Ammon's horn (tissue), 1 donor: Measurements from ENCODE around the gene TLE2.
"Not testable (repeated sequence)": the region's sequence is repeated elsewhere in the genome, so short reads cannot be mapped to it uniquely, and the experiment has no call there.

Experiments
- DNase-seq: peaks from one replicate; pipeline ENCODE4 v3.0.0-alpha.2; 2016; ENCODE audit warnings: low spot score

The TLE2 gene

DNA sequence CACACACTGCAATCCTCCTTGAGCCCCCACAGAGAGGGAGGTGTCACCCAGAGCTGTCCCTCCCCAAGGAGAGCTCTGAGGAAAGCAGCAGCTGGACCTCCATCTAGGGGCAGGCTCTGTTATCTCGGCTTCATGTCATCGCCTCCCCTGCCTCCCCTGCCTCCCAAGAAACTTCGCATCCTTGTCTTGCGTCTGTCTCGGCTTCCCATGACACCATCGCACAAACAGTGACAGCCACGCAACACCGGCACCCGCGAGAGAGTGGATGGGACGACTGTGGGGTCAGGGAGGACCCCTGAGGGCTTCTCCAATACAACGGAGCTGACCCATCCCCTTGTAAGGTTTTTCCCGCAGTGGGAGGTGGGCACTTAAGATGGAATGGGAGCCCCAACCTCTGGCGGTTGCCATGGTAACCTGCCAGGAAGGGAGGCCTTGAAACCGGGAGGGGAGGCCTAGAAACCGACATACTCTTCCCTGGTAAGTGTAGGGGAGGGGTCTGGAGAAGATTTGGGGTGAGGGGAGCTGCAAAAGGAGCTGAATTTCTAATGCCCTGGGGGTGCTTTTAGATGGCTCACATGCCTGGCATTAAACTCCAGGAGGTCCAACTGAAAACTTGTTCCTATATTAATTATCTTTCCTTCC lies 16.3 kb downstream of the TLE2 start:
- DNase-seq: no peak

DNA sequence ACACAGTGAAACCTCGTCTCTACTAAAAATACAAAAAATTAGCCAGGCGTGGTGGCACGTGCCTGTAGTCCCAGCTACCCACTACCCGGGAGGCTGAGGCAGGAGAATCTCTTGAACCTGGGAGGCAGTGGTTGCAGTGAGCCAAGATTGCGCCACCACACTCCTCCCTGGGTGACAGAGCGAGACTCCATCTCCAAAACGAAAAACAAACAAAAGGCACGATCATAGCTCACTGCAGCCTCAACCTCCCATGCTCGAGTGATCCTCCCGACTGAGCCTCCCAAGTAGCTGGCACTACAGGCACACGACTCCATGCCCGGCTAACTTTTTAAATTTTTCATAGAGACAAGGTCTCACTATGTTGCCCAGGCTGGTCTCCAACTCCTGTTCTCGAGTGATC lies 17.0 kb downstream of the TLE2 start:
- DNase-seq: not testable (repeated sequence)

DNA sequence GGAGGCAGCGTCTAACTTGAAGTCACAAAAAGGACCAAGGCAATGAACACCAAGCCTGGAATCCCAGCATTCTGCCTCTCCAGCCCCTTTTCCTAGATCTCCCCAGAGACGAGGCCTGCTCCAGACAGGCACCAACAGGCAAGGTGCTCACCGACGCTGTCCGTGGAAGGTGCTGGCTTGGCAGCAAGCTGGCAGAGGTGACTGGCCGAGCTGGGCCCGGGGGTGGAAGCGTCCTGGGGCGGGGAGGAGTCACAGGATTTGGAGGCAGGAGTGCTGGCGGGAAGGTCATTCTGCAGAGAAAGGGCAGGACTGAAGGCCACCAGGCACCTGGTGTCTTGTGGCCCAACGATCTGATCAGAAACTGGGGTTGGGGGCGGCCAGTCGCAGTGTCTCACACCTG lies 18.2 kb downstream of the TLE2 start:
- DNase-seq: no peak

DNA sequence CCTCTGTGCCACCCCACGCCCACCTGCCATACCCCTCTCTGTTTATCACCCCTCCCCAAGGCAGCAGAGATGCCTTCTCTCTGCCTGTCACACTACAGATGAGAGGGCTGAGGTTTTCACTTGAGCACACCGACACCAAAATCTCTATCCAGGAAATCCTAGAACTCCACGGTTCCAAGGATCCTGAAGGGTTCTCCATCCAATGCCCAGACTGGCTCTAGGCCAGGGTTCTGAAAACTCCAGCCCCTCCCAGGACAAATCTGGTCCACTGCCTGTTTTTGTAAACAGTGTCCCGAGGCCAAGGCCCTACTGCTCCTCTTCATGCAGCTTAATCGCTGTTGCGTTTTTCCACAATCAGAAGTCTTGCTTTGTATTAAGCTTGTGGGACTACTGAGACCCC lies 20.1 kb downstream of the TLE2 start:
- no peak for DNase-seq

DNA sequence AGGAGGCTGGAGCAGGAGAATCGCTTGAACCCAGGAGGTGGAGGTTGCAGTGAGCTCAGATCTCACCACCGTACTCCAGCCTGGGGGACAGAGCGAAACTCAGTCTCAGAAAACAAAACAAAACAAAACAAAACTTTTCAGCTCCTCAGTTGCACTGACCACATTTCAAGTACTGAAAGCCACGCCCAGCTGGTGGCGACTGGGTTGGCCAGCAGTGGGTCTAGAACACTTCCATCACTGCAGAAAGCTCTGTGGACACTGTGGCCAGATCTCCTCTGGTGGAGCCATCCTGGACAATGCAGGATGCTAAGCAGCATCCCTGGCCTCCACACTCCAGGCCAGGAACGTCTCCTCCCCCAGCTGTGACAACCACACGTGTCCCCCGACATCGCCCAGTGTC lies 21.1 kb downstream of the TLE2 start:
- DNase-seq: no peak

DNA sequence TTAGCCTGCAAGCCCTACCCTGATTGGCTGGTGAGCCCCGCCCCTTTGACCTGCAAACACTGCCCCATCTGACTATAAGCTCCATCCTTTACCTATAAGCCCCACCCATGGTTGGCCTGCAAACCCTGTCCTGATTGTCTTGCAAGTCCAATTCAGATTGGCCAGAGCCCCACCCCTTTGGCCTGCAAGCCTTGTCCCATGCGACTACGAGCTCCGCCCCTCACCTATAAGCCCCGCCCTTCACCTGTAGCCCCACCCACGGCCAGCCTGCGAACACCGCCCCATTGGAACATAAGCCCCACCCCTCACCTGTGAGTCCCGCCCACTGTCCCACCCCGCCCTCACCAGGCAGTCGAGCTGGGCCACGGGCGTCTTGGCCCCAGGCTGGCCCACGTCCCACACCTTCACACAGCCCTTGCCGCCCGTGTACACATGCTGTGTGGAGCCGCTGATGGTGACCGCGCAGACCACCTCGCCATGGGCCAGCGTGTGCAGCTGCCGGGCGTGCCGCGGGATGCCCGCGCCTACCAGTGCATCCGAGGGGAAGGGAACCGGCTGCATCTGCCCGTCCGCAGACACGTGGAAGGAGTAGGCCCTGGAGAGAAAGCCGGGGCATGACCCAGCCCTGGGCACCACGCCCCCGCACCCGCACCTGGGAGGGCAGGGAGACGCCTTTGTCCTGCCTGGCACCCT lies 22.9 kb downstream of the TLE2 start:
- DNase-seq: no peak

DNA sequence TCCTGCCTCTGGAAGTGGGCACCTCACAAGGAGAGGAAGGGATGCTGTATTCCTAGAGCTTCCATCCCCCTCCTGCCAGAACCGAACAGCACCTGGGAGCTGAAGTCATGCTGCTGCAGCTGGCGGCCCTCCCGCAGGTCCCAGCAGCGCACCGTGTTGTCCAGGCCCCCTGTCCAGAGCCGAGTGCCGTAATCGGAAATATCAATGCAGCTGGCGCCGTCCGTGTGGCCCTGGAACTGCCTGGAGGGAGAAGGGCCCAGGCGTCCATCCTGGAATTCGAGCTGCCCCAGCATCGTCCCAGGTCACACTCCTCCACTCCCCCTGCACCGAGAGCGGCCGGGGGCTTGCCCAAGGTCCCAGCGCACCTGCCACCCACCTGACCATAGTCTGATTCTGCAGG lies 23.7 kb downstream of the TLE2 start:
- DNase-seq: no peak

DNA sequence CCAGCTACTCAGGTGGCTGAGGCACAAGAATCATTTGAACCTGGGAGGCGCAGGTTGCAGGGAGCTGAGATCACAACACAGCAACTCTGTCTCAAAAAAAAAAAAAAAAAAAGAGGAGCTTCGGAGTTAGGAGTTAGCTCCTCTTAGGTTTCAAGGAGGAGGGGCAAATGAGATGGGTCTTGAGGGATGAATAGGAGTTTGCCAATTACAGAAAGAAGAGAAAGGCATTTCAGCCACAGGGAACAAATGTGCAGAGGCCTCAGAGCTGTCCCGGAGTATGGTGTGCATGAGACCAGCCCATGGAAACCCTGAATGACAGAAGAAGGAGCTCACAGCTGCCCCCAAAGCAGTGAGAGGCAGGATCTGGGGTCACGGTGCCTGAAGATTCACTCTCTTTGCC lies 24.6 kb downstream of the TLE2 start:
- DNase-seq: no peak

DNA sequence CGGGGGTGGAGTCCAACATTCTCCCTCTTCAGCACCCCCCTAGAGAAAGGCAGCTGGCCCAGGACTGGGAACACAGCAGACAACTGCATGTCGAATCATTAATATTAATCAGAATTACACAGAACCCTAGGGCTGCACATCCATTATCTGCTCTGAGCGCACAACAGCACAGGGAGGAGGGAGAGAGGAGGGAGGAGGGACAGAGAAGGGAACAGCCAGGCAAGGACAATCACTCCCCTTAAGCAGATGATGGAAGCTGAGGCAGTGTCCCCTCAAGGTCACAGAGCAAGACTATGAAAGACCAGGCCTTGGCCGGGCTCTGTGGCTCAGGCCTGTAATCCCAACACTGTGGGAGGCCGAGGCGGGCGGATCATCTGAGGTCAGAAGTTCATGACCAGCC lies 26.0 kb downstream of the TLE2 start:
- DNase-seq: no peak

DNA sequence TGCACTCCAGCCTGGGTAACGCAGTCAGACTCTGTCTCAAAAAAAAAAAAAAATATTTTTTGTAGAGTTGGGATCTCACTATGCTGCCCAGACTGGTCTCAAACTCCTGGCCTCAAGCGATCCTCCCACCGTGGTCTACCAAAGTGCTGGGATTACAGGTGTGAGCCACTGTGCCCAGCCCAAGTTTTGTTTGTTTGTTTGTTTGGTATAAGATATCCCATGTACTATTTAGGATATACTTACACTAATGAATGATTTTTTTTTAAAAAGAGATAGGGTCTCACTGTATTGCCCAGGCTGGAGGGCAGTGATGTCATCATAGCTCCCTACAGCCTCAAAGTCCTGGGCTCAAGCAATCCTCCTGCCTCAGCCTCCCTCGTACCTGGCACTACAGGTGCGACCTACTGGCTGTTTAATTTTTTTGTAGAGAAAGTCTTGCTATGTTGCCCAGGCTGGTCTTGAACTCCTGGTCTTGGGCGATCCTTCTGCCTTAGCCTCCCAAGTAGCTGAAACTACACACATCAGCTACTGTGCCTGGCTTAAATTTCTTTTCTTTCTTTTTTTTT lies 27.8 kb downstream of the TLE2 start:
- no peak for DNase-seq

DNA sequence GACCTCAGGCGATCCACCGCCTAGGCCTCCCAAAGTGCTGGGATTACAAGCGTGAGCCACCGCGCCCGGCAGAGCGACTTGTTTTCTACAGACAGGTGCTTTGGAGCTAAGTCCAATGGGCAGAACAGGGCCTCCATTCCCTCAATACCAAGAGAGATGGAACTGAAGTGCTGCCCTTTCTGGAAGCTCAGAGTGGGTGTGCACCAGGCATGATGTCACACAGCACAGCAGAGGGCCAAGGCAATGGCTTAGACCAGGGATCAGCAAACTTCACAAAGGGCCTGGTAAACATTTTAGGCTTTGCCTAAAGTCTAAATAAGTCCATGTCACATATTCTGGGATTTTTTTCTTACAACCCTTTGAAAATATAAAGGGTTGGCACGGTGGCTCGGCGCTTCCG lies 30.4 kb downstream of the TLE2 start:
- no peak for DNase-seq

DNA sequence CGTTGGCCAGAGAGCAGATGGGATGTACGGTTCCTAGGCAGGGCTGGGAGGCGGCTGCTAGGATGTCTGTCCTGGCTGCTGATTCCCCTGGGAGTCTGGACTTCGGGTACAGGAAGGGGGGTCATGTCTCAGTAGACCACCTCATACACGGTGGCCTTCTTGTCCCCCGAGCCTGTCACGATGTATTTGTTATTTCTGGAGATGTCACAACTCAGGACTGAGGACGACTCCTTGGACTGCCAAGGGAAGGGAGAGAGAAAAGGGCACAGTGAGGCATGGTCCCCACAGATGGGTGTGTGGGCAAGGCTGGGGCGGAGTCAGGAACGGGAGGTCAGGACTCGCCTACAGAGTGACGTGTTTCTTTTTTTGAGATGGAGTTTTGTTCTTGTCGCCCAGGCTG lies 31.4 kb downstream of the TLE2 start:
- DNase-seq: no peak

DNA sequence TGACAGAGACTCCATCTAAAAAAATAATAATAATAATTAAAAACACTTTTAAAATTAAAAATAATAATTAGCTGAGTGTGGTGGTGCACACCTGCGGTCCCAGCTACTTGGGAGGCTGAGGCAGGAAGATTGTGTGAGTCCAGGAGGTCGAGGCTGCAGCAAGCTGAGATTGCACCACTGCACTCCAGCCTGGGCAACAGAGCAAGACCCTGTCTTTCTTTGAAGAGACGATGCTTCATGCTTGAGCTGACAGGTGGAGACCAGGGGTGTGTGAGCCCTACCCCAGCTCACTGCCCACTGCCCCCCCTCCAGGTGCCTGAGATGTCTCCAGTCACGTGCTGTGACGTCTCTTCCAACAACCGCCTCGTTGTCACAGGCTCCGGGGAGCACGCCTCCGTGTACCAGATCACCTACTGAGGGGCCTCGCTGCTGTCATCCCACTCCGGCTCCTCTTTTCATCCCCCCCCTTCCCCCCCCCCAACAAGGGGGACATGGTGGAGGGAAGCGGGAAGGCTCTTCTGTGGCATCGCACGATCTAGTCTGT lies 34.4 kb downstream of the TLE2 start:
- no peak for DNase-seq

DNA sequence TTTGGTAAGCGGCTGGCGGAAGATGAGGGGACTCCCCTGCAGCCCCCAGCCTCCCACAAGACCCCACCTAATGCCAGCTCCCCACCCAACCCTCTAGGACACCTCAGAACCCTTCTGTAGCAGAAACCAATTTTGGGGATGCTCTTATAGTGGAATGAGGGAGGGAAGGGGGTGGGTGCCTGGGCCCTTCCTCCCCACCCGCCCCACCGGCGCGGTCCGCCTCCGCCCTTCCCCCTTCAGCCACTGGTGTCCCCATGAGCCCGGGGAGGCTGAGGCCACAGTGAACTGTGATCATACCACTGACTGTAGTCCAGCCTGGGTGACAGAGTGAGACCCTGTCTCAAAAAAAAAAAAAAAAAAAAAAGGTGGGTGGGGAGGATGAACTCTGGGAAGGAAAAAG lies 35.5 kb downstream of the TLE2 start:
- no peak for DNase-seq

DNA sequence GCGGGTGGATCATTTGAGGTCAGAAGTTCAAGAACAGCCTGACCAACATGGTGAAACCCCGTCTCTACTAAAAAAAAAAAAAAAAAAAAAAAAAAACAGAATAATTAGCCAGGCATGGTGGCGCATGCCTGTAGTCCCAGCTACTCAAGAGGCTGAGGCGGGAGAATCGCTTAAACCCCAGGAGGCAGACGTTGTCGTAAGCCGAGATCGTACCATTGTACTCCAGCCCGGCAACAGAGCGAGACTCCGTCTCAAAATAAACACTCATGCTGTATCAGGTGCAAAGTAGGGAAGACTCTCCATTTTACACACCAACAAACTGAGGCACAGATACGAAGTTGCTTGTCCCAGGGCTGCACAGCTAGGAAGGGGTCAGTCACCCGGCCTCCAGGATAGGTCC lies 36.1 kb downstream of the TLE2 start:
- no peak for DNase-seq

DNA sequence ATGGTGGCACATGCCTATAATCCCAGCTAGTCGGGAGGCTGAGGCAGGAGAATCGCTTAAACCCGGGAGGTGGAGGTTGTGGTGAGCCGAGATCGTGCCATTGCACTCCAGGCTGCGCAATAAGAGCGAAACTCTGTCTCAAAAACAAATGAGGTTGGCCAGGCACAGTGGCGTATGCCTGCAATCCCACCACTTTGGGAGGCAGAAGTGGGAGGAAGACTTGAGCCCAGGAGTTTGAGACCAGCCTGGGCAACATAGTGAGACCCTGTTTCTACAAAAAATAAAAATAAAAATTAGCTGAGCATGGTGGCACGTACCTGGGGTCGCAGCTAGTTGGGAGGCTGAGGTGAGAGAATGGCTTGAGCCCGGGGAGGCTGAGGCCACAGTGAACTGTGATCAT lies 36.7 kb downstream of the TLE2 start:
- not testable (repeated sequence) for DNase-seq

DNA sequence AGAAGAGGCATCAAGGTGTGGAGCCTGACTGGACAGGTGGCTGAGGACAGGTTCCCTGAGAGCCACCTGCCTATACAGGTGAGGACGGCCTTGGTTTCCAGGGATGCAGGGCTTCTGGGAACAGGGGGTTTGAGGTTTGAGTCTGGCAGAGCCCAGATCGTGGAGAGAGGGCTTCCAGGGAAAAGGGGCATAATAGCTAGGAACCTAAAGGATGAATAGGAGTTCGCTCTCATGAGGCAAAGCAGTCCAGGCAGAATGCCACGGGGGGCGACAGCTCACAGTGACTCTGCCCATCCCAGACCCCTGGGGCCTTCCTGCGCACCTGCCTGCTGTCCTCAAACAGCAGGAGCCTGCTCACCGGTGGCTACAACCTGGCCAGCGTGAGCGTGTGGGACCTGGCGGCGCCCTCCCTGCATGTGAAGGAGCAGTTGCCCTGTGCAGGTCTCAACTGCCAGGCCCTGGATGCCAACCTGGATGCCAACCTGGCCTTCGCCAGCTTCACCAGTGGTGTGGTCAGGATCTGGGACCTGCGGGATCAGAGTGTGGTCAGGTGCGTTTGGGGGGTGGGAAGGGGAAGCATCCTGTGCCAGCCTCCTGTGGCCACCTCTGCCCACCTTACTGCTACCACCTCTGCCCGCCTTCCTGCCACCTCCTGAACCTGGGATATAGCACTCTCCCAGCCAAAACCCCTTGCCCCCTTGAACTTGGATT lies 39.7 kb downstream of the TLE2 start:
- no peak for DNase-seq

DNA sequence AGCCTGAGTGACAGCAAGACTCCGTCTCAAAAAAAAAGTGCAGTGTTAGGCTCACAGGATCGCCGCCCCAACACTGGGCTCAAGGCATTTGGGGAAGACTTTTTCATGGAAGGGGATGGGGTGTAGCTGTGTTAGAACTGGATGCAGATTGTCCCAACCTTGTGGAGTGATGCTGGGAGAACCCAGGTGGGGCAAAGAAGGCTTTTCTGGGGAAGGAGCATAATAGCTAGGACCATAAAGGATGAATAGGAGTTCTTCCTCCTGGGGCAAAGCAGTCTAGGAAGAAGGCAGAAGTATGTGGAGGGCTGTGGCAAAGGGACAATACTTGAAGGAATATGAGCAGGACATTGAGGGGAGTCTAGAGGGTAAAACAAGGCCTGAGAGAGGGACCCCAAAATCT lies 40.5 kb downstream of the TLE2 start:
- DNase-seq: no peak

DNA sequence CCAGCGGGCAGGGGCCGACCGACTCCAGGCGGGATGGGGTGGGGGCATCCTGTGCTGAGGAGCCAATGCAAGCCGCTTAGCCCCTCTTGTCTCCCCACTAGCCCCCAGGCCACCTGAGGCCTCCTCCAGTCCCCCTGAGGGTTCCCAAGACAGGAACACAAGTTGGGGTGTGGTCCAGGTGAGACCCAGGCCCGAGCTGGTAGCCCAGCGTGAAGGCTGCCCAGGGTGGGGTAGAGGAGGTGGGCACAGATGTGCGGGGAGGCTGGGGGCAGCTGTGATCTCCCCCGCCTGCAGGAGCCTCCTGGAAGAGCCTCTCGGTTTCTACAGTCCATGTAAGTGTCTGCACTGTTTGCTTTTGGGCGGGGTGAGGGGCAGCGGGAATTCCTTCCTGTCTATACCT lies 41.3 kb downstream of the TLE2 start:
- no peak for DNase-seq

DNA sequence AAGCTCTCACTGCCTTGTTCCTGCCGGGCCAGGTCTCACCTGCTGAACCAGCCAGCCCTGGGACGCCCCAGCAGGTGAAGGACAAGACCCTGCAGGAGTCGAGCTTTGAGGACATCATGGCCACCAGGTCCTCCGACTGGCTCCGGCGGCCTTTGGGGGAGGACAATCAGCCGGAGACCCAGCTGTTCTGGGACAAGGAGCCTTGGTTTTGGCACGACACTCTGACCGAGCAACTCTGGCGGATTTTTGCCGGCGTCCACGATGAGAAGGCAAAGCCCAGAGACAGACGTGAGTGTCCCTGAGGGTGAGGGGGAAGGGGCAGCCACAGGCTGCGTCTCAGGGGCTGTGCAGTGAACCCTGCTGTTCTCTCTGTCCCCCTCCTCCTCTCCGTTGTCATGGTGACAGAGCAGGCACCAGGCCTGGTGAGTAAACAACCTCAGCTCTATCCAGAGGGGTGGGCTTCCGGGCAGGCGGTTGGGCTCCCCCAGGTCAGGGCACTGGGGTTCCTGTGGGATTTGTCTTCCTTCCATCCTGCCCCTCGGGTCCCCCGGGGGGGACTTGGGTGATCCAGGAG lies 42.0 kb downstream of the TLE2 start:
- DNase-seq: no peak

DNA sequence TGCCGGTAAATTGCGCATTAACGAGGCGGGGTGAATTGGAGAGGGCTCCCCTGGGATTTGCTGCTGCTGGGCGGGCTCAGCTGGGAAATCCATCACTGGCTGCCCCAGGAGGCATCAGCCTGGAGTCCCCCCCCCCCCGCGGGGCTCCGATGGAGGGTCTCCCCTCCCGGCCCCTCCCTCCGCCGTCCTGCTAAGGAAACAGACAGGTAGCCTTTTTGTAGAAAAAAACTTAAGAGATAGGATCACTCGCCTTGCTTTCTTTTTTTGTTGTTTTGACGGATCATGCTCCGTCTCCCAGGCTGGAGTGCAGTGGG lies 44.9 kb downstream of the TLE2 start:
- DNase-seq: no peak

DNA sequence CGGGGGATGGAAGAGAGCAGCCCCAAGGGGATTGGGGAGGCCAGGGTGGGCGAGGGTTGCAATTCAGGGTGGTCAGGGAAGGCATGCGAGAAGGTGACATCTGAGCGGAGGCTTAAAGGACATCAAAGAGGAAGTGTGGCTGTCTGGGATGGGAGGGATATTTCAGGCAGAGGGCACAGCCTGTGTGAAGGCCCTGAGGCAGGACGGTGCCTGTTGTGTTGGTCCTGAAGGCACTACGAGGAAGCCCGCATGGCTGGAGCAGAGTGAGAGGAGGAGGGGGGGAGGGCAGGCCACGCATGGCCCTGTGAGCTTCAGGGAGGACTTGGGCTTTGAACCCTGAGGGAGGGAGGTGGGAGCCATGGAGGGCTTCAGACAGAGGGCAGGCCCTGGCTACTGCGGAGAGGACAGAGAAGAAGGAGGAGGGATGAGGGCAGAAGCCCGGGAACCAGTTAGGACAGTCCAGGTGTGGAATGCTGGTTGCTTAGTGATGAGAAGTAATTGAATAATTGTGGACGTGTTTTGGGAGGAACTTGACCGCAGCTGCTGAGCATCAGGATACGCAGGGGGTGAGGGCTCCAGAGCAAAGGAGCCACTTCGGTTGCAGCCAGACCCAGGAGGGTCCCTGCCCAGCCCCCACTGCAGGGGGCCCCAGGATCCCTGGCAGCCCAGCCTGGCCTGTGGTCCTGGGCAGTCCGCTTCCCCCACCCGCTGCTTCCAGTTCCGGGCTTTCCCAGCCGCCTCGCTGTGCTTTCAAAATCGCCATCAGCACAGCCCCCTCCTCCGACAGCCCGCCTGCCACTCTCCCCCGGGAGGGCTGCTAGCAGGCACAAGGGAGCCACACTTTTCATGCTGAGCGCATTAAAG lies 45.5 kb downstream of the TLE2 start:
- no peak for DNase-seq
